ENCODE measurements around the gene SLC26A8. TPM values are rescaled to one million over a fixed set of nuclear protein-coding genes. Genes with fewer than 3 reads are reported as not detected.

Gene SLC26A8
- total RNA-seq, 1 experiment from 2014 or later: 0.09 TPM

DNA sequence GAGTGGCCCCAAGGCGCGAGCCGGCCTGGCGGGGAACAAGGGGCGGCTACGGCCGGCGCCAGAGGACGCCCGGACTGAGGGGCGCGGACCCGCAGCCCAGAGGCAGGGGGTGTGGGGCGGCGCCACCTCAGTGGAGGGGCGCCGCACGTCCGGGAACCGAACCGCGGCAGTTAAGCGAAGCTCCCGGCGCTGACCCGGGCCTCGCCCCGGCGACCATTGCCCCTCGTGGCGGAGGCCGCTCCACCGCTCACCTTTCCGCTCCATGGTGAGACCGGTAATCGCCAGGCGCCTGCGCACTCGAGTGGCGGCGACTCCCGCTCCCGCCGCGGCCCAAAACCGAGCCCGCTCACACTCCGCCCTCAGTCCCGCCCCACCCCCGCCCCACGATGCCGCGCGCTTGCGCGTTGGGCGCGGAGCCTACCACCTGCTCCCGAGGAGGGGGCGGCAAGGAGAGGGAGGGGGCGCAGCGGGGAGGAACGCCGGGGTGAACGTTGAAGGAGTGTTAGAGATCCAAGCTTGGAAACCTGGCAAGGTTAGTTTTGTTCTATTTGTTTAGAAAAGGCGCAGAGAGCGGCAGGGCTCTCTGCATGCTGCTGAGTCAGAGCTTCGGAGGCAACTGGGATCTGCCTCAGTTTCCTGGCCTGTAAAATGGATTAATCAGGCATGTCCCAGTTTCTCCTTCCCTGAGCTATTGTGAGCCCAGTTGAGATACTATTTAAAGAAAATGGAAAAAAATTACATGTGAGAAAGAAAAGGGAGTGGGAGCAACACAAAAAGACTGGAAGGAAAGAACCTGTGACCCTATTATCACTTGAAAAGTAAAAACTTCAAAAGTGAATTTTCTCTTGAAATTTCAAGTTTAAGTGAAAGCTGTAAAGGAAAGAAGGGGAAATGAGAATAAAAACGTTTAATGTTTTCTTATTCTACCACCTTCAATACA lies 103.4 kb downstream of the SLC26A8 start, which contains the start of gene SRPK1:
TSS of gene SRPK1 (minus strand) at position 306 of the 940 bp plus-strand sequence. CDS start at position 264, 42 bp downstream.
- Mint-ChIP-seq H3K4me1 (peaks cover 27 to 34% of the 10 kb centered on the region in 2 experiments), H3K4me3 (peak within 1 kb of the TSS; percentile 97 to 99), H3K36me3 (ENCODE audit: insufficient read depth in 1 of 3, low read depth in 3 of 3) (peaks cover 16 to 24% (median 23%) of the 10 kb centered on the region in 3 experiments), H3K9me3 (no peaks in the 10 kb centered on the region; a peak in 1 of 5 replicates), H3K27ac (peak within 1 kb of the TSS; percentile 83 to 99 (median 90)), H3K27me3 (ENCODE audit: low read depth) (no peaks in the 10 kb centered on the region)
- Histone ChIP-seq H3K9me3 (ENCODE audit: control insufficient read depth, low read depth, low read length) (no peaks in the 10 kb centered on the region), H2BK15ac (ENCODE audit: low read depth, low read length) (no peak within 1 kb of the TSS), H3K18ac (ENCODE audit: insufficient read length, low read depth, low read length) (peak within 1 kb of the TSS; percentile 23), H3K79me2 (ENCODE audit: insufficient read depth, low read length) (peaks cover 23% of the 10 kb centered on the region; the same call in 1 of the 2 replicates), H3K4me1 (ENCODE audit: insufficient read depth, low read length) (no peaks in the 10 kb centered on the region; the same call in none of the 2 replicates), H3K27me3 (ENCODE audit: insufficient read depth, low read length) (no peaks in the 10 kb centered on the region), H3K4ac (ENCODE audit: low read depth, low read length) (no peak within 1 kb of the TSS), H3K56ac (ENCODE audit: insufficient read length, low read depth, low read length) (no peak within 1 kb of the TSS), H2AFZ (ENCODE audit: low read length) (no peak within 1 kb of the TSS), H3K14ac (ENCODE audit: insufficient read depth, low read length) (peak within 1 kb of the TSS; percentile 86), H2BK12ac (ENCODE audit: insufficient read length, low read depth, low read length) (no peak within 1 kb of the TSS), H2AK5ac (ENCODE audit: insufficient read length, low read length) (no peak within 1 kb of the TSS), H3K4me2 (ENCODE audit: insufficient read depth, insufficient read length, low read length) (peak within 1 kb of the TSS; percentile 97), H3K27ac (ENCODE audit: insufficient read length, low read depth, low read length) (no peak within 1 kb of the TSS), H4K91ac (ENCODE audit: insufficient read length, low read depth, low read length) (no peak within 1 kb of the TSS), H3K9ac (ENCODE audit: extremely low read depth, insufficient read length, low read length) (peak within 1 kb of the TSS; percentile 83), H4K8ac (replicated peaks; ENCODE audit: insufficient read length, low read depth, low read length) (no peak within 1 kb of the TSS), H4K20me1 (ENCODE audit: control insufficient read depth, insufficient read depth, insufficient read length) (no peaks in the 10 kb centered on the region), H3K23me2 (ENCODE audit: insufficient read length, low read depth, low read length, poor library complexity, severe bottlenecking) (peaks cover 10% of the 10 kb centered on the region), H3T11ph (ENCODE audit: low read length) (no peak within 1 kb of the TSS), H2BK5ac (ENCODE audit: insufficient read length, low read length) (no peak within 1 kb of the TSS), H2BK20ac (ENCODE audit: low read depth, low read length, poor library complexity, severe bottlenecking) (no peak within 1 kb of the TSS), H3K79me1 (ENCODE audit: insufficient read depth, low read depth, low read length, poor library complexity, severe bottlenecking) (no peaks in the 10 kb centered on the region), H3K23ac (ENCODE audit: insufficient read length, low read depth, low read length) (no peak within 1 kb of the TSS), H2BK120ac (ENCODE audit: low read depth, low read length, poor library complexity, severe bottlenecking) (no peak within 1 kb of the TSS), H4K5ac (ENCODE audit: insufficient read length, low read depth, low read length) (no peak within 1 kb of the TSS)
- DNase-seq: peak; percentile 95
- no peak for TF ChIP-seq CTCF (conservative IDR thresholded peaks at IDR 0.05)
- no CpG with 5 or more reads among the region's 69 CpGs for whole genome bisulfite sequencing (ENCODE audit: extremely low coverage, insufficient read length, low lambda C conversion rate)
